Activated T-helper 1 cell treated with anti-CD3 and anti-CD28 coated beads, Interleukin-12 subunit alpha, Interleukin-12 subunit beta, Interleukin-2, Interleukin-4 antibody, amounts not matched to agents 30 ng/mL and 10 ng/mL and 1 ng/mL, durations not matched to agents 14 hours and 24 hours and 36 hours (primary cell): Measurements from ENCODE around the gene THSD4. TPM values are rescaled to one million over a fixed set of nuclear protein-coding genes. Genes with fewer than 3 reads are reported as not detected.

Experiments
- DNase-seq: peaks from one replicate; pipeline ENCODE4 v3.0.0; 2021; ENCODE audit warnings: low spot score
- H3K27ac Mint-ChIP-seq: one replicate; pipeline ENCODE4 v1.8.0; 2021; ENCODE audit warnings: mild to moderate bottlenecking, mixed read lengths
- H3K27me3 Mint-ChIP-seq: one replicate; pipeline ENCODE4 v1.8.0; 2022; ENCODE audit warnings: mild to moderate bottlenecking, moderate library complexity, mixed read lengths; ENCODE audit not compliant: insufficient read depth
- H3K36me3 Mint-ChIP-seq: one replicate; pipeline ENCODE4 v1.8.0; 2021; ENCODE audit warnings: low read depth, mixed read lengths
- H3K4me1 Mint-ChIP-seq: one replicate; pipeline ENCODE4 v1.8.0; 2021; ENCODE audit warnings: low read depth, mixed read lengths
- H3K4me3 Mint-ChIP-seq: one replicate; pipeline ENCODE4 v1.8.0; 2021; ENCODE audit warnings: mild to moderate bottlenecking, moderate library complexity, mixed read lengths
- H3K9me3 Mint-ChIP-seq: one replicate; pipeline ENCODE4 v1.8.0; 2021; ENCODE audit warnings: mixed read lengths
- intact Hi-C: fragments of 100-400 bp; cut with micrococcal nuclease; formaldehyde crosslinking; loops from one replicate; pipeline ENCODE4 v1.15.1; 2024
- total RNA-seq: library from RNA; stranded (reverse); gene quantifications from 2 replicates; pipeline ENCODE4 v1.2.3, GENCODE V29; 2022

Gene THSD4
- total RNA-seq, 1 donor from 2014 or later, result not detected

GRCh38 chr15:71677766-71678165 is 562.5 kb downstream of the THSD4 start:
- Mint-ChIP-seq H3K36me3 (peaks cover 3% of the 10 kb centered on the region), H3K27ac (no peak overlapping the region), H3K4me3 (no peak overlapping the region), H3K4me1 (peaks cover 39% of the 10 kb centered on the region), H3K27me3 (peaks cover 4% of the 10 kb centered on the region), H3K9me3 (no peaks in the 10 kb centered on the region)
- DNase-seq, result no peak
- intact Hi-C loops, result no loop called here

GRCh38 chr15:71678191-71678590 is 562.9 kb downstream of the THSD4 start:
- H3K36me3 Mint-ChIP-seq, result peaks cover 3% of the 10 kb centered on the region
- H3K4me1 Mint-ChIP-seq, result peaks cover 39% of the 10 kb centered on the region
- peaks cover 6% of the 10 kb centered on the region for H3K27me3 Mint-ChIP-seq
- intact Hi-C loops, result no loop called here
- DNase-seq, result no peak
- H3K4me3 Mint-ChIP-seq, result no peak overlapping the region
- no peak overlapping the region for H3K27ac Mint-ChIP-seq
- H3K9me3 Mint-ChIP-seq, result no peaks in the 10 kb centered on the region

- intact Hi-C loops, result no loop called here
- H3K4me3 Mint-ChIP-seq, result no peak overlapping the region
- no peak for DNase-seq
- peaks cover 39% of the 10 kb centered on the region for H3K4me1 Mint-ChIP-seq
- no peak overlapping the region for H3K27ac Mint-ChIP-seq
- peaks cover 3% of the 10 kb centered on the region for H3K36me3 Mint-ChIP-seq
- H3K27me3 Mint-ChIP-seq, result peaks cover 6% of the 10 kb centered on the region
- H3K9me3 Mint-ChIP-seq, result no peaks in the 10 kb centered on the region
Observed at GRCh38 chr15:71678605-71679004, 563.3 kb downstream of the THSD4 start.

- no peaks in the 10 kb centered on the region for H3K9me3 Mint-ChIP-seq
- peaks cover 3% of the 10 kb centered on the region for H3K36me3 Mint-ChIP-seq
- H3K4me1 Mint-ChIP-seq, result peaks cover 39% of the 10 kb centered on the region
- peaks cover 7% of the 10 kb centered on the region for H3K27me3 Mint-ChIP-seq
- no peak overlapping the region for H3K27ac Mint-ChIP-seq
- H3K4me3 Mint-ChIP-seq, result no peak overlapping the region
- intact Hi-C loops, result no loop called here
- no peak for DNase-seq
Observed at GRCh38 chr15:71679223-71679792, 564.0 kb downstream of the THSD4 start.

GRCh38 chr15:71679793-71680353 is 564.6 kb downstream of the THSD4 start:
- no peaks in the 10 kb centered on the region for H3K9me3 Mint-ChIP-seq

GRCh38 chr15:71682001-71682400 is 566.7 kb downstream of the THSD4 start:
- DNase-seq, result no peak
- no peak overlapping the region for H3K4me3 Mint-ChIP-seq
- H3K36me3 Mint-ChIP-seq, result no peaks in the 10 kb centered on the region
- no peak overlapping the region for H3K27ac Mint-ChIP-seq
- no peaks in the 10 kb centered on the region for H3K9me3 Mint-ChIP-seq
- H3K27me3 Mint-ChIP-seq, result peaks cover 9% of the 10 kb centered on the region
- peaks cover 31% of the 10 kb centered on the region for H3K4me1 Mint-ChIP-seq
- intact Hi-C loops, result no loop called here

More at GRCh38 chr15:71679793-71680353, 564.6 kb downstream of the THSD4 start:
- Mint-ChIP-seq H3K27ac (no peak overlapping the region), H3K27me3 (peaks cover 9% of the 10 kb centered on the region), H3K36me3 (peaks cover 3% of the 10 kb centered on the region), H3K4me1 (peaks cover 39% of the 10 kb centered on the region), H3K4me3 (no peak overlapping the region)
- DNase-seq, result no peak
- intact Hi-C loops, result no loop called here

GRCh38 chr15:71683411-71684274 is 568.4 kb downstream of the THSD4 start:
- H3K27ac Mint-ChIP-seq, result no peak overlapping the region
- no peak overlapping the region for H3K4me3 Mint-ChIP-seq
- H3K36me3 Mint-ChIP-seq, result no peaks in the 10 kb centered on the region
- intact Hi-C loops, result no loop called here
- no peak for DNase-seq
- H3K9me3 Mint-ChIP-seq, result no peaks in the 10 kb centered on the region
- H3K4me1 Mint-ChIP-seq, result peaks cover 15% of the 10 kb centered on the region
- H3K27me3 Mint-ChIP-seq, result peaks cover 9% of the 10 kb centered on the region

- DNase-seq, result no peak
- Mint-ChIP-seq H3K4me1 (no peaks in the 10 kb centered on the region), H3K36me3 (no peaks in the 10 kb centered on the region), H3K27ac (no peak overlapping the region), H3K27me3 (peaks cover 11% of the 10 kb centered on the region), H3K4me3 (no peak overlapping the region), H3K9me3 (no peaks in the 10 kb centered on the region)
- intact Hi-C loops, result no loop called here
Observed at GRCh38 chr15:71685420-71685993, 570.2 kb downstream of the THSD4 start.

GRCh38 chr15:71686221-71687050 is 571.2 kb downstream of the THSD4 start:
- no peaks in the 10 kb centered on the region for H3K36me3 Mint-ChIP-seq
- DNase-seq, result no peak
- no peaks in the 10 kb centered on the region for H3K9me3 Mint-ChIP-seq
- intact Hi-C loops, result no loop called here
- H3K27me3 Mint-ChIP-seq, result peaks cover 13% of the 10 kb centered on the region
- H3K27ac Mint-ChIP-seq, result no peak overlapping the region
- no peak overlapping the region for H3K4me3 Mint-ChIP-seq
- H3K4me1 Mint-ChIP-seq, result no peaks in the 10 kb centered on the region

GRCh38 chr15:71687902-71688508 is 572.7 kb downstream of the THSD4 start:
- Mint-ChIP-seq H3K27me3 (peaks cover 13% of the 10 kb centered on the region), H3K9me3 (no peaks in the 10 kb centered on the region), H3K36me3 (no peaks in the 10 kb centered on the region), H3K4me3 (no peak overlapping the region), H3K27ac (no peak overlapping the region), H3K4me1 (no peaks in the 10 kb centered on the region)
- DNase-seq, result no peak
- intact Hi-C loops, result no loop called here

- Mint-ChIP-seq H3K4me1 (no peaks in the 10 kb centered on the region), H3K36me3 (no peaks in the 10 kb centered on the region)
Observed at GRCh38 chr15:71688509-71689094, 573.3 kb downstream of the THSD4 start.

GRCh38 chr15:71691081-71691457 is 575.8 kb downstream of the THSD4 start:
- no peaks in the 10 kb centered on the region for H3K9me3 Mint-ChIP-seq
- no peaks in the 10 kb centered on the region for H3K4me1 Mint-ChIP-seq
- H3K27ac Mint-ChIP-seq, result no peak overlapping the region
- intact Hi-C loops, result no loop called here
- H3K27me3 Mint-ChIP-seq, result peaks cover 11% of the 10 kb centered on the region
- no peak for DNase-seq
- no peak overlapping the region for H3K4me3 Mint-ChIP-seq
- H3K36me3 Mint-ChIP-seq, result no peaks in the 10 kb centered on the region

More at GRCh38 chr15:71688509-71689094, 573.3 kb downstream of the THSD4 start:
- DNase-seq, result no peak
- H3K4me3 Mint-ChIP-seq, result no peak overlapping the region
- peaks cover 9% of the 10 kb centered on the region for H3K27me3 Mint-ChIP-seq
- no peak overlapping the region for H3K27ac Mint-ChIP-seq
- H3K9me3 Mint-ChIP-seq, result no peaks in the 10 kb centered on the region
- intact Hi-C loops, result no loop called here
